Posterior cingulate gyrus (tissue), 11 donors: ENCODE results near the gene BBX.

Experiments
- DNase-seq, 10 donors: peaks; one replicate each; pipeline versions ENCODE4 v3.0.0 to v3.0.0-alpha.2; 2020 to 2021; ENCODE audit warnings: mixed read lengths in 3 of 10
- intact Hi-C: fragments of 100-400 bp; cut with DNase I; formaldehyde crosslinking; loops from one replicate; pipeline ENCODE4 v1.15.1; 2023

The BBX gene

GRCh38 chr3:107592073-107592472, 69.3 kb downstream of the BBX start:
- intact Hi-C loops: no loop called here
- no peak for DNase-seq

GRCh38 chr3:107594870-107595269, 72.1 kb downstream of the BBX start:
- intact Hi-C loops: no loop called here
- no peak for DNase-seq

- intact Hi-C loops: no loop called here
- no peak for DNase-seq
Measured at GRCh38 chr3:107596639-107597038, 73.9 kb downstream of the BBX start.

- peak in 5 of 10 donors; percentile 21 to 85 (median 48) for DNase-seq
- intact Hi-C loops: no loop called here
Measured at GRCh38 chr3:107598926-107599771, 76.4 kb downstream of the BBX start.

- DNase-seq: no peak
- intact Hi-C loops: no loop called here
Measured at GRCh38 chr3:107599772-107600145, 77.0 kb downstream of the BBX start.

GRCh38 chr3:107600780-107601179, 78.0 kb downstream of the BBX start:
- no peak for DNase-seq
- intact Hi-C loops: no loop called here

GRCh38 chr3:107604057-107604822, 81.5 kb downstream of the BBX start:
- intact Hi-C loops: no loop called here
- DNase-seq: no peak

GRCh38 chr3:107611775-107612469, 89.2 kb downstream of the BBX start:
- intact Hi-C loops: no loop called here

GRCh38 chr3:107612664-107613084, 89.9 kb downstream of the BBX start:
- intact Hi-C loops: no loop called here
- DNase-seq: peak in 1 of 10 donors; percentile 63

More at GRCh38 chr3:107611775-107612469, 89.2 kb downstream of the BBX start:
- DNase-seq: no peak

- no peak for DNase-seq
- intact Hi-C loops: no loop called here
Measured at GRCh38 chr3:107619549-107619948, 96.8 kb downstream of the BBX start.

- intact Hi-C loops: no loop called here
- no peak for DNase-seq
Measured at GRCh38 chr3:107620534-107620933, 97.8 kb downstream of the BBX start.

GRCh38 chr3:107621465-107621864, 98.7 kb downstream of the BBX start:
- DNase-seq: no peak

GRCh38 chr3:107627962-107628542, 105.3 kb downstream of the BBX start:
- intact Hi-C loops: no loop called here

More at GRCh38 chr3:107621465-107621864, 98.7 kb downstream of the BBX start:
- intact Hi-C loops: no loop called here

GRCh38 chr3:107629566-107629965, 106.8 kb downstream of the BBX start:
- intact Hi-C loops: no loop called here
- DNase-seq: no peak

More at GRCh38 chr3:107627962-107628542, 105.3 kb downstream of the BBX start:
- DNase-seq: no peak

GRCh38 chr3:107630779-107631178, 108.0 kb downstream of the BBX start:
- no peak for DNase-seq
- intact Hi-C loops: no loop called here

GRCh38 chr3:107632576-107632975, 109.8 kb downstream of the BBX start:
- intact Hi-C loops: no loop called here

GRCh38 chr3:107633327-107634098, 110.8 kb downstream of the BBX start:
- intact Hi-C loops: no loop called here
- DNase-seq: no peak

More at GRCh38 chr3:107632576-107632975, 109.8 kb downstream of the BBX start:
- no peak for DNase-seq

GRCh38 chr3:107634099-107634489, 111.3 kb downstream of the BBX start:
- DNase-seq: no peak
- intact Hi-C loops: no loop called here

- intact Hi-C loops: no loop called here
- no peak for DNase-seq
Measured at GRCh38 chr3:107637416-107638183, 114.8 kb downstream of the BBX start.
